Breast epithelium (tissue), 4 donors: ENCODE data around the gene BRD4. TPM values are rescaled to one million over a fixed set of nuclear protein-coding genes. Genes with fewer than 3 reads are reported as not detected.
A peak's percentile ranks its signal among the peaks of the same experiment; 100 is the strongest.
"Not testable (repeated sequence)": the region's sequence is repeated elsewhere in the genome, so short reads cannot be mapped to it uniquely, and the experiment has no call there.

ENCODE experiments used
- DNase-seq, 2 donors: peaks; one replicate each; pipeline ENCODE4 v3.0.0-alpha.2; 2019; ENCODE audit warnings: low spot score in 2 of 2
- H3K27ac ChIP-seq, 2 donors: fragments of 200-600 bp; sonication (generic) in 1 of 2; one replicate each; pipeline ENCODE4 v1.5.1; 2016 to 2019; ENCODE audit warnings: mild to moderate bottlenecking in 1 of 2
- H3K27me3 ChIP-seq, 2 donors: fragments of 200-600 bp; sonication (generic) in 1 of 2; one replicate each; pipeline versions ENCODE4 v1.5.1 to v1.6.0; 2017 to 2019; ENCODE audit warnings: control low read depth in 1 of 2, mild to moderate bottlenecking in 1 of 2
- H3K36me3 ChIP-seq: fragments of 200-600 bp; one replicate; pipeline ENCODE4 v1.5.1; 2019
- H3K4me1 ChIP-seq, 2 donors: fragments of 200-600 bp; sonication (generic); one replicate each; pipeline ENCODE4 v1.5.1; 2016 to 2019; ENCODE audit warnings: control low read depth in 1 of 2
- H3K4me3 ChIP-seq, 3 donors: fragments of 200-600 bp; sonication (generic); 1 replicate in 2 of 3; 2 replicates in 1 of 3; pipeline ENCODE4 v1.5.1; 2016 to 2019; ENCODE audit warnings: mild to moderate bottlenecking in 3 of 3, moderate library complexity in 2 of 3
- H3K9me3 ChIP-seq, 2 donors: fragments of 200-600 bp; sonication (generic) in 1 of 2; one replicate each; pipeline ENCODE4 v1.5.1; 2016 to 2019; ENCODE audit warnings: control low read depth in 1 of 2
- CTCF ChIP-seq, 3 donors: fragments of 450-650 bp; IDR thresholded peaks; one replicate each; pipeline ENCODE4 v1.5.1; 2016 to 2017; ENCODE audit warnings: antibody characterized with exemption in 3 of 3, mild to moderate bottlenecking in 3 of 3, moderate library complexity in 3 of 3
- POLR2A ChIP-seq: fragments of 450-650 bp; IDR thresholded peaks from one replicate; pipeline ENCODE4 v1.6.1; 2016; ENCODE audit warnings: antibody characterized with exemption, mild to moderate bottlenecking, moderate library complexity
- POLR2AphosphoS5 ChIP-seq, 3 donors: sonication (generic); formaldehyde crosslinking; IDR thresholded peaks; one replicate each; pipeline ENCODE4 v1.6.1; 2017; ENCODE audit warnings: antibody characterized with exemption in 3 of 3
- intact Hi-C: fragments of 100-400 bp; cut with DNase I; formaldehyde crosslinking; loops from one replicate; pipeline ENCODE4 v1.15.1; 2023; ENCODE audit warnings: low total_unique reads
- total RNA-seq, 3 donors: library from RNA; depleted of rRNA; stranded (reverse); fragments of >200 nt; gene quantifications; one replicate each; pipeline ENCODE4 v1.1.0, GENCODE V29; 2016

BRD4 gene
- total RNA-seq, 3 donors from 2014 or later, result 25.6 to 37.5 (median 33.8) TPM

- no peaks in the 10 kb centered on the region for H3K4me1 ChIP-seq
- no peak for TF ChIP-seq POLR2A
- TF ChIP-seq CTCF (IDR thresholded peaks at IDR 0.05), result no peak
- TF ChIP-seq POLR2AphosphoS5 (IDR thresholded peaks at IDR 0.05), result no peak
- no peak overlapping the region for H3K4me3 ChIP-seq
- no peak overlapping the region for H3K27ac ChIP-seq
- H3K36me3 ChIP-seq, result no peaks in the 10 kb centered on the region
- no peaks in the 10 kb centered on the region for H3K27me3 ChIP-seq
- intact Hi-C loops, result no loop called here
- H3K9me3 ChIP-seq, result no peaks in the 10 kb centered on the region
- no peak for DNase-seq
These were observed 7.7 kb upstream of the BRD4 start for GRCh38 chr19:15340086-15340485.

GRCh38 chr19:15337202-15337601 is 4.9 kb upstream of the BRD4 start:
- H3K4me3 ChIP-seq, result no peak overlapping the region
- no peaks in the 10 kb centered on the region for H3K27me3 ChIP-seq
- H3K36me3 ChIP-seq, result no peaks in the 10 kb centered on the region
- no peaks in the 10 kb centered on the region for H3K9me3 ChIP-seq
- DNase-seq, result no peak
- H3K4me1 ChIP-seq, result peaks cover 0 to 5% of the 10 kb centered on the region in 2 donors
- intact Hi-C loops, result loop anchor here (10.0 kb wide), 2 partner anchors 72 to 152 kb away; no protein-coding TSS in a partner anchor
- H3K27ac ChIP-seq, result peak overlapping the region in 1 of 2 donors; percentile 25
- TF ChIP-seq POLR2A (no peak), POLR2AphosphoS5 (IDR thresholded peaks at IDR 0.05) (no peak), CTCF (IDR thresholded peaks at IDR 0.05) (no peak)

GRCh38 chr19:15335992-15336391 is 3.7 kb upstream of the BRD4 start:
- not testable (repeated sequence) for H3K4me3 ChIP-seq, H3K27ac ChIP-seq, DNase-seq, H3K9me3 ChIP-seq, H3K36me3 ChIP-seq, H3K27me3 ChIP-seq, H3K4me1 ChIP-seq
- intact Hi-C loops, result loop anchor here (10.0 kb wide), 2 partner anchors 71 to 151 kb away; no protein-coding TSS in a partner anchor

GRCh38 chr19:15331419-15332310 is 674 bp downstream of the BRD4 start:
- H3K4me1 ChIP-seq, result peaks cover 3 to 22% of the 10 kb centered on the region in 2 donors

GRCh38 chr19:15330801-15331418 is 1.4 kb downstream of the BRD4 start:
- no peaks in the 10 kb centered on the region for H3K36me3 ChIP-seq
- H3K27ac ChIP-seq, result peak overlapping the region; percentile 93 to 100
- intact Hi-C loops, result loop anchor here (10.0 kb wide), 2 partner anchors 66 to 146 kb away; no protein-coding TSS in a partner anchor
- DNase-seq, result peak in 1 of 2 donors; percentile 39
- peak overlapping the region; percentile 70 to 98 (median 77) for H3K4me3 ChIP-seq
- TF ChIP-seq POLR2AphosphoS5 (IDR thresholded peaks at IDR 0.05), result no peak
- TF ChIP-seq POLR2A, result no peak
- no peak for TF ChIP-seq CTCF (IDR thresholded peaks at IDR 0.05)
- no peaks in the 10 kb centered on the region for H3K9me3 ChIP-seq
- peaks cover 3 to 26% of the 10 kb centered on the region in 2 donors for H3K4me1 ChIP-seq
- no peaks in the 10 kb centered on the region for H3K27me3 ChIP-seq

More at GRCh38 chr19:15331419-15332310, 674 bp downstream of the BRD4 start:
- H3K27me3 ChIP-seq, result no peaks in the 10 kb centered on the region
- peak overlapping the region; percentile 70 to 98 (median 77) for H3K4me3 ChIP-seq
- H3K27ac ChIP-seq, result peak overlapping the region; percentile 93 to 100
- H3K9me3 ChIP-seq, result no peaks in the 10 kb centered on the region
- intact Hi-C loops, result loop anchor here (10.0 kb wide), 2 partner anchors 67 to 147 kb away; no protein-coding TSS in a partner anchor
- TF ChIP-seq POLR2A, result no peak
- TF ChIP-seq POLR2AphosphoS5 (IDR thresholded peaks at IDR 0.05), result peak in 1 of 3 donors; percentile 37
- DNase-seq, result peak in 1 of 2 donors; percentile 39
- no peaks in the 10 kb centered on the region for H3K36me3 ChIP-seq
